ENCODE data around the gene SIPA1L3.

- TF ChIP-seq CTCF (IDR thresholded peaks at IDR 0.05) (no peak), POLR2A (IDR thresholded peaks at IDR 0.05) (no peak)
Observed at GRCh38 chr19:37948362-37948761, 41.4 kb downstream of the SIPA1L3 start.

Measured in lower leg skin (tissue), 3 donors.